Cerebellar nuclear complex (tissue), 1 donor: ENCODE results near the gene CCR9.

ENCODE experiments used
- DNase-seq, 2 experiments: peaks; one replicate each; lab custom pipeline; 2025; lab: John Stamatoyannopoulos, UW

Gene CCR9

DNA sequence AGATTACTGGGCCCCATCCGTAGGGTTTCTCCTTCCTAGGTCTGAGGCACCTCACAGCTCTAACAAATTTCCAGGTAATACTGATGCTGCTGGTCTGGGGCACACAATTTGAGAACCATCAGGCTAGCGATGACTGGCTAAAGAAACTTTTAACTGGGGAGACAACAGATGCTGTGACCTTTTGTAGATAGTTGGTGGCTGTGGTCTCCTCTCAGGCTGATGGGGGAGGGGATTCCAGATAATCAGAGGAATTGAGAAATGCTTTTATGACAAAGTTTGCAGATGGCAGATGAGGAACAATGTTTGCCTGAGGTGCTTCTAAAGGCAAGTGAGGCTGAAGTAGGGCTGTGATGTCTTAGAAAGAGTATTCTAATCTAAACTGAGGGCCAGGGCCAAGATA lies 13.8 kb upstream of the CCR9 start:
- no peak for DNase-seq

DNA sequence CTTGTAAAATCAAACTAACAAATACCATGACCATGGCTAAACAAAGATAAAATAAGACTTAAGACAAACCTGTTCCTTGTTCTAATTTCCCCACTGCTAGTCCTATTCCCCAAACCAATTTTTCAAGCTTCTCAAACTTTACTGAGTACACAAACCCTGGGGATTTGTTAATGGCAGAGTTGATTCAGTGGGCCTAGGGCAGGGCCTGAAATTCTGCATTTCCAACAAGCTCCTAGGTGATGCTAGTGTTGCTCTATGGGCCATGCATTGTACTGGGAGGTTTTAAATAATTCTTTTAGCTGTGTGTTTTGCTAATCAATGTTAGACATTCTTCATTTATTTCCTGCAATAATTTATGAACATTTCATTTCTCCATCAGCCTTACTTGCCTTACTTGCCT lies 13.3 kb upstream of the CCR9 start:
- no peak for DNase-seq

DNA sequence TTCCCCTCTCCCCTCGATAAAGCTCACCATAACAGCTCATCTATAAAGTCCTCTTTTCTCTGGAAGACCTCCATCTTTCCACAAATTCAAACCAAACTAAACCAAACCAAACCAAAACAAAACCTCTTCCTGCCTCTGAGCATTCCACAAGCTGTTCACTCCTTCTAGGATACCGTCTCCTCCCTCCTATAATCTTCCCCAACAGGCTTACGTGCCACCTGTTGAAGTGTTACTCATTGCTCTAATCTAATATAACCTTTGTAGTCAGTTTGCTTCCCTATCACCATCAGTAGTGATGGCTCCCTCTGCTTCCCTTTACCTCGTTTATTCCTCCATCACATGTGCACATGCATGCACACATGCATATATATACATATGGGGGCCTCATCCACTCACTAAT lies 12.7 kb upstream of the CCR9 start:
- no peak for DNase-seq

DNA sequence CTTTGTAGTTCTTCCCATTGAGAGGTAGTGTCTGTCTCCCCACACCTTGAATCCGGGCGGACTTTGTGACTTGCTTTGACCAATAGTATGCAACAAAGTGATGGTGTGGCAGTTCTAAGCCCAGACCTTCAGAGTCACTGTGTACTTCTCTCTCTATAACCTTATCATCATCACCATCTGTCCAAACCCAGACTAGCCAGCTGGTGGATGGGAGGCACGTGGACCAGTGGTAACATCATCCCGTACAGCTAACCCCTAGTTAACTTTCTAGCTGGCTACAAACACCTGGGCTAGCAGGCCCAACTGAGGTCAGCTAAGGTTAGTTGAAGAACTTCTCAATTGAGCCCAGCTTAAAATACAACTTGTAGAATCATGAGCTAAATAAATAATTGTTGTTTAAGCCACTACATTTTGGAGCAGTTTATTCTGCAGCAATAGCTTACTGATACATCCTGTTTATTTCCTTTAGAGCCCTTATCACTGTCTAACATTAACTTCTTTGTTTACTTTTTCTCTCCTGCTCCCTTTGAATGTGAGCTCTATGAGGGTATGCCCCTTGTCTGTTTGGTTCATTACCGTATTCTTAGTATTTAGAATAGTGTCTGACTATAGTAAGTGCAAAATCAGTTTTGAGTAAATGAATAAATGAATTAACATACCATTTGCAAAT lies 11.5 kb upstream of the CCR9 start:
- DNase-seq = no peak

DNA sequence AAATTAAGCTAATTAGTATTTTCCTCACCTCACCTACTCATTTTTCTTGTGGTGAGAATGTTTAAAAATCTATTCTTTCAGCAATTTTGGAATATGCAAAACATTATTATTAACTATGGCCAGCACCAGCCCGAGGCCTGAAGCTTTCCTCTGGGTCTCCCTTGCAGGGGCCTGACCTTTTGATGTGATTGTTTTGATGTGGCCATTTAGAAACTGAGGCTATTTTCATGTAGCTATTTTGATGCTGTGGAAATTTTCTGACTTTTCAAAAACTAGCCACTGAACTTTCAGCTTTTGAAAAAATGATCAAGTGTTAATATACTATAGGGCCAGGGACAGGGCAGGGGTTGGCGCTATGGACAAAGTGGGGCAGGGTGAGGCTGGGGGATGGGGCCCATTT lies 8.2 kb upstream of the CCR9 start:
- DNase-seq = no peak

DNA sequence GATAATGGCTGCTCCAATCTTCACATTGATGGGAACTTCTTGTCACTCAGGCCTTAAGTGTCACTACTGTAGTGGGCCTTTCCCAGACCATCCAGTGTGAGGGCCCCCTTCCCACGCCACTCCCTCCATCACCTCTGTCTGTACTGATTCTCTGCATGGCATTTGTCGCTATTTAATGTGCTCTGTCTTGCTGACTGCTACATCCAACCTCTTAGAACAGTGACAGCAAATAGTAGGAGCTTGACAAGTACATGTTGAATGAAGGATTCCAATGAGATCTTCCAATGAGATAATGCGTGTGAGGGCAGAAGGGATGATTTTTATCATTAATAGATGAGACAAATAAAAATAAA lies 5.6 kb upstream of the CCR9 start:
- DNase-seq = no peak

DNA sequence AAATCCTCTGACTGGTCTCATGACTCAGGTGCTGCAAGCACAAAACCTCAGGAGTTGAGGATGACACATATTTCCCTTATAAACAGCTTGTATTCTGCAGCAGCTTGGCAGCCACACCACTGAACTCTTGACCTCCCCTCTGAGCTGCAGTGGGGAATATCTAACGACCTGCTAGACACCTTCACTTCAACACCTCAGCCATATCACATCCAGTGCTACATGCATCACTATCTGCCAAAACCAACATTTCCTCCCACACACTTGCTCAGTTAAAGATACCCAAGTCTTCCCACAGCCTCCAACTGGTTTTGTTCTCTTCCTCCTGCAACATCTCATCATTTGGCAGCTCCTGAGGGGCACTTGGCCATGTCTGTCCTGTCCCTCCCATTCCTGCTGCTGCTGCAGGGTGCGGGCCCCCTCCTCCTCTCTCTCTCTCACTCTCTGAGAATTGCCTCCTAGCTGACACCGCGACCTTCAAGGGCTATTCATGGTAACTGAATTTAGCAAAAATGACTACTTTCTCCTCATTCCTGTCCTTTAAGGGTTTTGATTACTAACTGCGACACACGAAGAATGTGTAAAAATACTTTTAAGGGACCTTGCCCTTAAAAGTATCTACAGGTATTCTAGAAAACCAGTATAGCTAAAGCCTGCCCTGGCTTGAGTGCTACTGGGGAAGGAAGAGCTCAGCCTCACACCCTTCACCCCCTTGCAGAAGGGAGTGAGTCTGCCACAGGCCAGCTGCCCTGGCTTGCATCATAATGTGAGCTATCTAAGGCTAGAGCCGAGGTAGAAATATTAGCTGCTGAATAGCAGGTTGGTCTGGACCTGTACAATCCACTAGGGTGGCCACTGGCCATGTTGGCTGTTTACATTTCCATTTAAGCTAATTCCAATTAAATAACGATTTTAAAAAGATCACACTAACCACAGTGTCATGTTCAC lies 5.0 kb upstream of the CCR9 start:
- DNase-seq = no peak

DNA sequence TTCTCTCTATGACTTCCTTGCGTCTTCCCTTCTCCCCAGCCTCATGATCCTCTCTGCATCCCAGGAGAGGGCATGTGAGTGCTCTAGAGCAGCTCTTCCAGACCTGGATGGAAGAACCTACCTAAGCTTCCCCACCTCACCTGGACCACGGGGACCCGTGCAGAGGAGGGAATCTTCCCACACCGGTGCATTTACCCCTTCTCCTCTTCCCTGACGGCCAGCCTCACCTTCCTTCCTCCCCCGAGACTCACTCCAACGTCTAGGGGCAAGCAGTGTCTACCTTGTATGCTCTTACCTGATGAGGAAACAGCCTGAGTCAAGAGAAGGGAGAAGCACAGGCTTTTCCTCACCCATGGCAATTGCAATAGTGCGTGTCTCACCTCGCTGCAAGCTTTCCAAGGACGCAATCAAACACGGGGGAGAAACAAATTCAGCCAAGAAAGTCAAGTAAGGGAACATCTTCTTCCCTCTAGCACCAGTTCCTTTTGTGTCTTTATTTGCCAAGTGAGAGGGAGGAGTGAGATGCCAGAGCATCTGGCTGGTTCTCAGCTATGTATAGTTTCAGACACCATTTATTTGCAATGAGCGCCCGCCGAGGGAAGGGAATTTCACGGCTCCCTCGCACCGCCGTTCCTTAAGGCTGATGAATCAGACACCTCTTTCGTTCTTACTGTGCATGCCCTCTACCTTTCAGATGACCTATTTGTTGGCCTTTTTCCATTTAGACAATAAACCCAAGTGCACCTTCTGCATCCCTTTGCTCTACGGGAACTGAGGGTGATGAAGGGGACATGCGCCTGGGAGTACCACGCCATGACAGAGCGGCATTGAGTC lies 1.8 kb upstream of the CCR9 start:
- DNase-seq = no peak

DNA sequence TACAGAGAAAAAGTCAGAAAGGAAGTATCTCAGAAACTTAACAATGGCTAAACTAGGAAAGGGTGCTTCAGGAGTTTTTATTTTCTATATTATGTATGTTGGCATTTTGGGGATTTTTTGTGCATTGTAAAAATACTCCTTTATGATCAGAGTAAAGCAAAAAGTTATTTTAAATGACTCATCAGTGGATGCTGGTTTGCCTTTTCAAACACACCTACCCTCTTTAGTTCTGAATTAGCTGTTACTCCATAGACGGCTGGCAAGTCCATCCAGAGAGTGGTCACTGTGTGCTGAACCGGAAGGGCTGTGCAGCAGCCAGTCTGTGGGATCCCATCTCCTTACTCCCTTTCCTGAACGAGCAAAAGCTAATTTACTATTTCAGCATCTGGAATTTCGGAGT lies 942 bp downstream of the CCR9 start:
- no peak for DNase-seq

DNA sequence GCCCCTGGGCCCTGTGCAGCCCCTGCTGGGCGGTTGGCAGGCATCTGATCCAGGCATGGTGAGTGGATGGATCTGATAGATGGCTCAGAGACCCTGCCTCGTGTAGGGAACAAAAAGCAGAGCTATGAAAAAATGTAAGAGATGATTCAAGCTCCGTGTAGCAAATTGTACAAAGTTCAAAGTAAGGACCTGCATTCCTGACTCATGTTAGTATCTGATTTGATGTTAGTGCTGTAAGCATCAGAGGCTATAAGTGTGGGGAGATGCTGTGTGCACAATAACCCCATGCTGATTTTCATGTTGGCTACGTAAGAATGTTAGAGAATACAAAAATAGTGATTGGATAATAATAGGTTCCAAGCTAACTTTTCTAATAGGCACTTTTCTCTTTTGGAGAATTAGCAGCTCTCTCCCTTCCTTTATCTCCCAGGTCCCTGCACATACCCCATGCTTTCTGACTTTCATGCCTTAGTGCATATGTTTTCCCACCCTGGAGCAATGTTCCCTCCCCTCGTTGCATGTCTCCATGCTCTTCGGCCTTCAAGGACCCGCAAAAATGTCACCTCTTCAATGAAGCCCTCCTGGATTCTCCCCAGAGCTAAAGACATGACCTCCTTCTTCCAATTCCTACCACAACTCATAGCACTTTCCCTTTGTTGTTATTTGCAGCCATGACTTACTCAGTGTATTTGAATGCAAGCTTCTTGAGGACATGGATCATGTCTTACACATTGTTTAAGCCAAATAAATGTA lies 1.6 kb downstream of the CCR9 start:
- DNase-seq = no peak

DNA sequence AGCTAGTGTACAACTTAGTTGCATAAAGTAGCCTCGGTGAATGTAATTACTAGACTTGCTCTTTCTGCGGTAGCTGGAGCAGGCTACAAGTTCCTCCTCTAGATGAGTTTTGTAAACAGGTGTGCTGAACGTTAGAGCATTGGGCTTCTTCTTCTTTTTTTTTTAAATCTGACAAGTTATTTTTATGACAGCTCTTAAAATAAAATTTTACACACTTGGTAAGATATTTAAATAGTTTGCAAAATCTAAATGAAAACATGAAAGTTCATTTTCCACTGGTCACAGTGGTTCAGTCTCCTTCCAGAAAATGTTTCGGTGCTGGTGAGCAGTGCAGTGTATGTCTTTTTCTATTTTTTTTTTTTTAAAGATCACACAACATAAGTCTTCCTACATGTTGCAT lies 3.0 kb downstream of the CCR9 start:
- no peak for DNase-seq

DNA sequence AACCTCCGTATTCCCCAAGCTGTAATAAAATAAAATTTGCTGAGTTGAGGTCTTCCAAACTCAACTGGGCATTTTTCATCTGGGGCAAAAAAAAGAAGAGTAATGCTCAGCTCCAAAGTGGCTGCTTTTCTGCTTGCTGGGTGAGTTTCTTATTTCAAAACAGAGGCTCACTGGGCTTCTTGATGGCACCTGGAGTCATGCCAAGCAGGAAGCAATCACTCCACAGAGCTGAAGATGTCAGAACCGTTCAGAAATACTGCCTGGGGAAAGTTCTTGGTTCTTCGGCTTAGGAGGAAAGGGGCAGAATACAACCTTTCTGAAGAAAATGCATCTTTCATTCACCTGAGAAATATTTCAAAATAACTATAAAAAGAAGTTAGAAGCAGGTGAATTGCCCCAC lies 4.1 kb downstream of the CCR9 start:
- no peak for DNase-seq

DNA sequence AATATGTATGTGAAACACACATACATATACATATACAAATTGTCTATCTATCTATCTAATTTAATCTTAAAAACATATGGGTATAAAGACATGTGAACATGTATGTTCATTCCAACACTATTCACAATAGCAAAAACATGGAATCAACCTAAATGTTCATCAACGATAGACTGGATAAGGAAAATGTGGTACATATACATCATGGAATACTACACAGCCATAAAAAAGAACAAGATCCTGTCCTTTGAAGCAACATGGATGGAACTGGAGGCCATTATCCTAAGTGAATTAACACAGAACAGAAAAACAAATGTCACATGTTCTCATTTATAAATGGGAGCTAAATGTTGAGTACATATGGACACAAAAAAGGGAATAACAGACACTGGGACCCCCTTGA lies 5.8 kb downstream of the CCR9 start:
- no peak for DNase-seq

DNA sequence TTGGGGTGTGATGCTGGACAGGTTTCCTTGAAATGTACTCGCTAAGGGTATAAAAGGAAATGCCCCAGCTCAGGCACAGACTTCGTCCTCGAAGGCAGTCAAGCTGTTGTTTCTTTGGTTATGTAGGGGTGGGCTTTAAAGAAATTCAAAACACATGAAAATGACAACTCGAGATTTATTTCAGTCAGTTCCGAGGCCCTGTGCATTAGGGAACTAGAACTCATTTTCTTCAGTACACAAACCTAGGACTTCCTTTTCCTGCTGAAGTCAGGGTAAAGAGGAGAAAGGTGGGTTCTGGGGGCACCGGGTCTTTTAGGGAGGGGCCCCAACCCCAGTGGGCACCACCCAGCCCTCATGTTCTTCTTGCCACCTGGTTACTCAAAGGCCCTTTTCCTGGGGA lies 7.7 kb downstream of the CCR9 start:
- DNase-seq = no peak

DNA sequence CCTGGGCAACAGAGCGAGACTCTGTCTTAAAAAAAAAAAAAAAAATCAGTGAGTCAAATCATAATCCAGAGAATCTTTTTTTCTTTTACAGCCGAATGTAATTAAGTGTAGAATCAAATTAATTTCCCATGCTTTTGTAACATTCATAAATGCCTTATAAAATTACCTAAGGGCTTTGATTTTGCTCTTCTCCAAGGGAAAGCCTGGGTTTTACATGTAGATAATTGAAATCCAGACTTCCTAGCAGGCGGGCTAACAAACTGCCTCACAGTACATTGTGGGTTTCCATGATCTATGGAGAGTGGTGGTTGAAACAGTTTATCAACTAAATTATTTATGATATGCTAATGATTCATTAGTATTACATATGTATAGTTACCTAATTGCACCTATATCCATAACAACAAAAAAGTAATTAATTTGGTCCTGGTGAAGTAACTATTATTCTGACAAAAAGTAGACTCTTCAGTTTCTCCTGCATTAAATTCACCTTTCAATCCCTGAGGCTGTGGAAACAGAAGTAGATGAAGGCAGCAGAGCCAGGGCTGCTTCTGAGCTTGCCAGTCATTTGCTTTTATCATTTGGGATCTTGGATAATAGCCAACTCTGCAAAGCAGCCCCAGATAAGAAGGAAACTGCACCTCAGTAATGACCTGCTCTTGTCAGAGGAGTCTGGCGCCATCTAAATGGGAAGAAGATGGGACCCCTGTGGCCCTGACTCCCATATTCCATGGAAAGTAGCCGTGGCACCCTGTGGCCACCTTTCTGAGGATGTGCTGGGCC lies 9.5 kb downstream of the CCR9 start:
- DNase-seq = no peak

DNA sequence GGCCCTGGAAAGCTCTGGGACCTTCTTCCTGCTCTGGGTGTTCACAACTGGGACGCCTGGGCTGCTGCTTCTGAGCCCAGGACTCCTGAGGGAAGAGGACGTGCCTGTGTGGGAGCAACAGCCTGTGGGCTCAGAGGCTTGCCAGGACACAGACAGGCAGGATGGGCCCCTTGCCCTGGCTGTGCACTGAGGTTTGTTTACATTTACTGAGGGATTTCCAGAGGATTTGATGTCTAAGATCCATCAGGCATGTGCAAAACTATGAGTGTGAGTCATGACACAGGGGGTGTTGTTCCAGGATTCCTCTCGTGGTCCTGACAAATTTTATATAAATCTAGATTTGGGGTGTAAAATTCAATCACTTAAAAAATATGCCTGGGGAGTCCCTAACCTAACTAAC lies 10.6 kb downstream of the CCR9 start:
- no peak for DNase-seq

DNA sequence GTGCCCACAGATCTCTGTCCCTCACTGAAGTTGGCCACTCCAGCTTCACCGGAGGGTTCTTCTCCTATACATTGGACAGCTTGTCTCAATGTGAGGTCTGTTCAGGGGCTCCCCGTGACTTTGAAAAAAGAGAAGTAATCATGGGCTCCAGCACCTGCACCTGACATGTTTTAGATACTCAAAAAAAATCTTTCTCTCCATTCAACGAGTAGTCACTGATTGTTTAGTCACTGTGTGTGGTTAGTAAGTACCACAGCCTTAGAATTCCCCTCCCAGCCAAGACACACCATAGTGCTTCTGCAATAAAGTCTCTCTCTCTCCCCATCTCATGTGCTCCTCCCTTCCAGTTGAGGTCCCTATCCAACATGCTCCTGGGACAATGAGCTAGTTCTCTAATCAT lies 18.6 kb downstream of the CCR9 start:
- no peak for DNase-seq

DNA sequence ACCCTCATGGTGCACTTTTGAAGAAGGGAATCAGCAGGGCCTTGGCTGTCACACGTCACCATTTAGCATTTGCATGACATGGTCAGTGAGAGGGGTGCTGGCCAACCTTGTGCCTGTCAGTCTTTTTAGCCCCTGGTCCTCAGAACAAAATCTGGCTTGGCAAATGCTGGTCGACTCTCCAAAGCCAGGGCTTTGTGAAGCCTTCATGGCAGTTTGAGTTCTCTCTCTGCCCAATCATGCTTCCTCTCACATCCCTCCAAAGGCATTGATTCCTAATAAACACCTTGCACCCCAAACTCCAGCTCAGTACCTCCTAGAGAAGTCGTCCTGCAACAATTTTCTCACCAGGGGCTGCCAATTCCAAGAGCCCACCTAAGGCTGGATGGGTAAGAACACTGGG lies 19.4 kb downstream of the CCR9 start:
- DNase-seq = no peak

DNA sequence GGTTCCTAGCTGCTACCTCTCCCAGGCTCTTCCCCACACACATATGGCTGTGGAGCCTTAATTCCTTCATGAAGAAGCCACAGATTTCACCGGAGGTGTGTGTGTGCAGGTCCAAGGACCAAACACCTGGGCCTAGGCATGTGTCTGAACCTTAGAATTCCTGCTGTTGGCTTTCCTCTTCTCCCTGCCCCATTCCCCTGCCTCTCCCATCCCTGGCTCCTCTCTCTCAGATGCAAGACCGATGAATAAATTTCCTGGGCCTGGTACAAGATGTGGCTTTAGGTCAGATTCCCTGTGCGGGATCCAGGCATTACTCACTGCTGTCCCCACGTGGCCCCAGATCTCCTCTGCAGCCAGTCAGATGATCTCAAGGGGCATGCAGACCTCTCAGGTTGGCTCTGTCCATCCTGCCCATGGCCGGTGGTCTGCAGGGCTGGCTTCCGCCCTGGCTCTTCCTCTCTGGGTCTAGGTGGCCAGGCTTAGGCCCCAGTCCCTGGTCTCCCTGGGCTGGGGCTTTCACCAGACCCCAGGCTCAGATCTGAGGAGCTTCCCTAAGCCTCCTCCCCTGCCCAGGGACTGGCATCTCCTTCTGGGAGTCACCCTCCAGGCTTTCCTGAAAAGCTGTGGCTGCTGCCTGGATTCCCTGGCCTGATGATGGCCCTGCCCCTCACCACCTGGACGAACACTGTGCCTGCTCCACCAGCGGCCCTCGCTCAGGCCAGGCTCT lies 20.5 kb downstream of the CCR9 start:
- no peak for DNase-seq
